ENCODE results near the gene PRKAG2. TPM values are rescaled to one million over a fixed set of nuclear protein-coding genes. Genes with fewer than 3 reads are reported as not detected.
"Not testable (repeated sequence)": the region's sequence is repeated elsewhere in the genome, so short reads cannot be mapped to it uniquely, and the experiment has no call there.

Gene PRKAG2
- total RNA-seq, 1 experiment from 2014 or later = 24.2 TPM

DNA sequence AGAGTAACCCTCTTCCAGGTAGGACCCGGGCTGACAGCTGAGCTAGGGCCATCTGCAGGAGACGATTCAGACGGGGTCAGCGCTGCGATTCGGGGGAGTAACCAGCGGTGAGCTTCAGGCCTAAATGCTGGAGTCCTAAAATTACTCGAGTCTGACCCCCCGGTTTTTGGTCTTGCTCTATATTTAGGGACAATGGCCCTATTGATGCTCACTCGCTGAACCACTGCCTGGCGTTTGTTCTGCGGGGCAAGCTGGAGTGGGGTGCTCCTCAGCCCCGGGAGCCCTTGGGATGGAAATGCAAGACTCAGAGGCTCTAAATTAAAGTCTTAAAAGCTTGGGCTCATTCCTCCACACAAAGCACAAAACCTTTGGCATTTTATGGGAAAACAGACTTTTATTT, 120.0 kb downstream of the PRKAG2 start:
- in situ Hi-C loops (cut with HindIII; ENCODE audit: low pct_unique_long_range_greater_than_20kb, low sequenced_read_pairs) = no loop called here

GRCh38 chr7:151756076-151756731, 120.7 kb downstream of the PRKAG2 start:
- DNase-seq (ENCODE audit: low read depth) = no peak
- in situ Hi-C loops (cut with HindIII; ENCODE audit: low pct_unique_long_range_greater_than_20kb, low sequenced_read_pairs) = no loop called here

More for the DNA sequence above, 120.0 kb downstream of the PRKAG2 start:
- DNase-seq (ENCODE audit: low read depth) = no peak

DNA sequence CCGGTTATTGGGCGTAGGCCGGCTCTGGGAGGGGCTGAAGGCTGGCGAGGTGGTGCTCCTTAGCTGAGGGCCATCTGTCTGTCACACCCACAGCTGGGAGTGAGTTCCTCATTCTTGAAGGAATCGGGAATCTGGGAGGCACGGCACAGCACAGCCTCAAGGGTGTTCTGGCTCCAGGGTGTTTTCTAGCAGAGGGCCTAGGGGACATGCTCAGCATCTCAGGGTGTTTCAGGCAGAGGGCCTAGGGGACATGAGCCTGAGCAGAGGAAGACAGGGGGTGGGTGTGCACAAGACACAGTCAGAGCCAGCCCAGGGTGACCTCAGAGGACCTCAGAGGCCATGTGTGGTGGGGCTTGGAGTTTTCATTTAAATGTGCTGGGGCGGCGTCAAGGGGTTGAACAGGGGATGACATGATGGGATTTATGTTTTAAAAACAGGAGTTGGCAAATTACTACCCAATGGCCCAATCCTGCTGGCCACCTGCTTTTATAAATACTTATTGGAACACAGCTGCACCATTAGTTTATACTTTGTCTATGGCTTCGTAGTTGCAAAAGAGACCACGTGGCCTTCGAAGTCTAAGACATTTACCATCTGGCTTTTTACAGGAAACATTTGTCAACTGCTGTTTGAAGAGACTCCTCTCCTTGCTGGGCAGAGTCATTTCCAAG, 121.6 kb downstream of the PRKAG2 start:
- in situ Hi-C loops (cut with HindIII; ENCODE audit: low pct_unique_long_range_greater_than_20kb, low sequenced_read_pairs) = no loop called here
- DNase-seq (ENCODE audit: low read depth) = no peak

DNA sequence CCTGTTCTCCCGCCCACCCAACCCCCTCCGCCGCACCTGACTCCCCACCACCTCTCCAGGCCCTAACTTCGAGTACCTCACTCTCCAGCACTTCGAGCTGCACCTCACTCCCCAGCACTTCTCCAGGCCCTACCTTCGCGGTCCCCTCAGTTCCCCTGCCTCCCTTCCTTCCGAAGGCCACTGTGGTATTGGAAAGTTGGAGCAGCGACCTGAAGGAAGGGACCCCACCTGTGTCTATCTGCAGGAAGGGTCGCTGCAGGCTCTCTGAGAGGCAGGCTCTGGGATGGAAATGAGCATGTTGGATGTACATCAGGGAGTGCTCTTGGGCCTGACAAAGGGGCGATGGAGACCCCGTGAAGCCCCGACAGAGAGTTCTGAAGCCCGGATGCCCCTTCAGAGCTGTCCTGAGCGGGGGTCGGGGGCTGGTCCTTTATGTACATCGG, 122.2 kb downstream of the PRKAG2 start:
- DNase-seq (ENCODE audit: low read depth) = no peak
- in situ Hi-C loops (cut with HindIII; ENCODE audit: low pct_unique_long_range_greater_than_20kb, low sequenced_read_pairs) = no loop called here

GRCh38 chr7:151754142-151754590, 122.7 kb downstream of the PRKAG2 start:
- peak; percentile 92 for DNase-seq (ENCODE audit: low read depth)
- in situ Hi-C loops (cut with HindIII; ENCODE audit: low pct_unique_long_range_greater_than_20kb, low sequenced_read_pairs) = no loop called here

GRCh38 chr7:151752816-151753595, 123.9 kb downstream of the PRKAG2 start:
- no peak for DNase-seq (ENCODE audit: low read depth)
- in situ Hi-C loops (cut with HindIII; ENCODE audit: low pct_unique_long_range_greater_than_20kb, low sequenced_read_pairs) = no loop called here

- no peak for DNase-seq (ENCODE audit: low read depth)
- in situ Hi-C loops (cut with HindIII; ENCODE audit: low pct_unique_long_range_greater_than_20kb, low sequenced_read_pairs) = no loop called here
Observed at GRCh38 chr7:151752037-151752436, 124.9 kb downstream of the PRKAG2 start.

DNA sequence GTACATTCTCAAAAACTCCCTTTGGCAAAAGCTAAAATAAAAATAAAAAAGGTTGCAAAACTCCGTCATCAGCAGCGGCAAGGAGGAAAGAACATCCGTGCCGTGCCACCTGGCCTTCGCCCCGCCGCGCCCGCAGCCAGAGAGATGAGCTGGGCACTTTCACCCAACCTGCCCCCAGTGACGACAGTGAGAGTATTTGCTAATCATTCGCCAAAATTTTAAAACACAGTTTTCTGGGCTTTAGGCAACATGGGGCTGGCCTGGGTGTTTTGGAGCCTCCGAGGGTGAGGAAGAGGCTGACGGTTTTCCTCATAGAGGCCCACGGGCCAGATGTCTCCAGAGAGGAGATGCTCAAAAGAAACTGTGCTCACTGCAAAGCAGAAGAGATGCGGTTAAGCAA, 128.2 kb downstream of the PRKAG2 start:
- in situ Hi-C loops (cut with HindIII; ENCODE audit: low pct_unique_long_range_greater_than_20kb, low sequenced_read_pairs) = loop anchor here (25.0 kb wide), 1 partner anchor 386 kb away; no protein-coding TSS in a partner anchor

GRCh38 chr7:151748021-151748420, 128.9 kb downstream of the PRKAG2 start:
- not testable (repeated sequence) for DNase-seq (ENCODE audit: low read depth)
- in situ Hi-C loops (cut with HindIII; ENCODE audit: low pct_unique_long_range_greater_than_20kb, low sequenced_read_pairs) = loop anchor here (25.0 kb wide), 1 partner anchor 386 kb away; no protein-coding TSS in a partner anchor

More for the DNA sequence above, 128.2 kb downstream of the PRKAG2 start:
- DNase-seq (ENCODE audit: low read depth) = no peak

DNA sequence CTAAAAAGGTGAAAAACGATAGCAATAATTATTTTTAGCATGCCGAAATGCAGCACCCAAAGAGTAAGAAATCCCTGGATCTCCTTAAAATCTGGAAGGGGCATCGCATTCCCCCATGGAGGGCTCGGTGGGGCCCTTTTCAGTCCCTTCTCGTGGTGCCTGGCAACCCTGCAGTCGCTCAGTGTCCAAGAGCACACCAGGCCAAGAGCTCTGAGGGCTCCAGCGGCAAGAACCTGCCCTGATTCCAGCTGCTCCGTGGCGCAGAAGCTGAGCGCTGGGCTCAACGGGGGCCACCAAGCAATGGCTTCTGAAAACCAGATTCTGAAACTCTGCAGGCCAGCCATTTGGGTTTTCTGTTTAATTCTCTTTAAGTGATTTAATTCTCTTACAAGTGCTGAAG, 131.2 kb downstream of the PRKAG2 start:
- in situ Hi-C loops (cut with HindIII; ENCODE audit: low pct_unique_long_range_greater_than_20kb, low sequenced_read_pairs) = loop anchor here (25.0 kb wide), 1 partner anchor 383 kb away; no protein-coding TSS in a partner anchor
- DNase-seq (ENCODE audit: low read depth) = no peak

- peak; percentile 95 for DNase-seq (ENCODE audit: low read depth)
- in situ Hi-C loops (cut with HindIII; ENCODE audit: low pct_unique_long_range_greater_than_20kb, low sequenced_read_pairs) = loop anchor here (25.0 kb wide), 1 partner anchor 383 kb away; no protein-coding TSS in a partner anchor
Observed at GRCh38 chr7:151744656-151745638, 132.0 kb downstream of the PRKAG2 start.

DNA sequence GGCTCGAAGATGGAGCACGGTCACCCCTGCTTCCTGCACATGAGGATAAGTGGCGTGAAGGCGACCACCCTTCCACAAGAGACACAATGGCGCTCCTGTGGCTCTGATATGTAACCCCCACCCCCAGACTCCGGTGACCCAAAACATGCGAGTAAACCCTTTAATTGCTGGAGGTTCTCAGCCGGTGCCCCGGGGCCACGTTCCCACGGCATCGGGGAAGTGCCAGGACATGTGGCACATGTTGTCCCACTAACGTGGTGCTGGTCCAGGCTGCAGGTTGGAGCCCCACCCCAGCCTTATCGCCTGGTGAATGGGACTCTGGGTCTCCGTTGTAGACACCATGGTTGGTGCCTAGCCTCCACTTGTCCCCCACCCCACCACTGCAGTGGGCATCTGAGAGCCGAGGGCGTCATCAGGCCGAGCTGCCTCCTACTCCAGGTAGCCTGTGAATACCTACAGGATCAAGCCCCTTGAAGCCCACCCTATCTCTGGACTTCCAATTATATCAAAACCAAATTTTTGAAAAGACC, 132.8 kb downstream of the PRKAG2 start:
- DNase-seq (ENCODE audit: low read depth) = no peak
- in situ Hi-C loops (cut with HindIII; ENCODE audit: low pct_unique_long_range_greater_than_20kb, low sequenced_read_pairs) = loop anchor here (25.0 kb wide), 1 partner anchor 382 kb away; no protein-coding TSS in a partner anchor

- in situ Hi-C loops (cut with HindIII; ENCODE audit: low pct_unique_long_range_greater_than_20kb, low sequenced_read_pairs) = loop anchor here (25.0 kb wide), 1 partner anchor 381 kb away; no protein-coding TSS in a partner anchor
- no peak for DNase-seq (ENCODE audit: low read depth)
Observed at GRCh38 chr7:151743481-151743983, 133.4 kb downstream of the PRKAG2 start.

DNA sequence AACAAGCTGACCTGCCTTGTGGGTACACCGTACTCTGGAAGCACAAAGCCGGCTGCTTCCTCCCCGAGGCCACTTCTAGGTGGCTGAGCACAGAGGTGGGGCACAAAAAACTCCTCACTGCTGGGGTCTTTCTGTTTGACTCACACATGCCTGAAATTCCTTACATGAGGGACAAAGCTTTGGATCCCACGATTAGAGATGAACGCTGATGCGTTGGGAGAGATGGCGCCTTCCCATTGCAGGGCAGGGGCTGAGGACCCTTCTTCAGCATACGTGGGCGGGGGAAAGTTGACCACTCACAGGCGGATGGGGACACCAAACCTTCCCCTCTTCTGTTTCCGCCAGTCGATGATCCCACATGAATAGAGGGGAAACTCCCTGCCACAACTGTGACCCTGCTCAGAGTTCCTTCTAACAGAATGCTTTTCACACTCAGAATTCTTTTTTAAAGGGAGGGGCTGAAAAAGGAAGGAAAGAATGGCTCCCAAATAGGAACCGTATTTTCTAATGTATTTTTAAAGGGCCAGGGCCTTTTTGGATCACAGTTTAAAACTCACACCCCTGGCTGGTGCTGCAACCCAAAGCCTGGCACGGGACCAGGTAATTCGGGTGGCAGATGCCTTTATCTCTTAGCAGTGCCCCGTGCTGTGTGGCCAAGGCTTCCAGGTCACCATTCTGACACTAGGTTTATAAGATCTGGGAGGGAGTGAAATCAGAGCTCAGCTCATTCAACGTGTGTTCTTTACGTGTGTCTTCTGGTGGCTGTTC, 134.0 kb downstream of the PRKAG2 start:
- no peak for DNase-seq (ENCODE audit: low read depth)

GRCh38 chr7:151741585-151741984, 135.3 kb downstream of the PRKAG2 start:
- in situ Hi-C loops (cut with HindIII; ENCODE audit: low pct_unique_long_range_greater_than_20kb, low sequenced_read_pairs) = loop anchor here (25.0 kb wide), 1 partner anchor 379 kb away; no protein-coding TSS in a partner anchor
- no peak for DNase-seq (ENCODE audit: low read depth)

More for the DNA sequence above, 134.0 kb downstream of the PRKAG2 start:
- in situ Hi-C loops (cut with HindIII; ENCODE audit: low pct_unique_long_range_greater_than_20kb, low sequenced_read_pairs) = loop anchor here (25.0 kb wide), 1 partner anchor 381 kb away; no protein-coding TSS in a partner anchor

All from Caki2 (cell line).